ENCODE data around the gene DNAAF8.

The DNAAF8 gene

DNA sequence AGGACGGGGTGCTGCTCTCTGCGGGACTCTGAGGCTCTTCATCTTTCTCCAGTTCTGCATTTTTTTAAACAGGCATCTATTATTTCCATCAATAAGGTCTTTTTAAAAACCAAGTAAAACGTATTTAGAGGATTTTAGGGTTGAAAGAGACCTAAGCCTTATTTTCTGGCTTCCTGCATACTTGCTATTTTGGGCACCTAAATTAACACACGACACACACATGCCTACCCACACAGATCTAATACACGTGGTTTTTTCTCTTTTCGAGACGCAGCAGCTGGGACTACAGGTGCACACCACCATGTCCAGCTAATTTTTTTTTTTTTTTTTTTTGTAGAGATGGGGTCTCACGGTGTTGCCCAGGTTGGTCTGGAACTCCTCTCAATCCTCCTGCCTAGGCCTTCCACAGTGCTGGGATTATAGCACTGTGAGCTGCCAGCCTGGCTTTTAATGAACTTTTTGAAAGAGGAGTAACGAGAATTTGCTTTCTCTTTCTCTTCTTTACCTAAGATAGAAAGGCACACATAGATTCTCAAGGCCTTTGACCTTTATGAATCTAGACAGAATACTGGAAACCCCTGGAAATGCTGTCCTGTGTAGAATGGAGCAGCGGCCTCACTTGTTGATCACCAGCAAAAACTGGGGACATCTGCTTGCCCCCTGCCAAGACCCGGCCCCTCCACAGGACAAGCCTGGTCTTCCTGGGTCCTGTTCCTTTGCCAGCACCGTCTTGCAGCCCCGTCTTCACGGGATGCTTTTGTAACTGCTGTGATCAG lies 13.8 kb downstream of the DNAAF8 start:
- Mint-ChIP-seq H3K27me3 (ENCODE audit: low read depth) (no peaks in the 10 kb centered on the region), H3K9me3 (no peaks in the 10 kb centered on the region), H3K4me3 (peak overlapping the region; percentile 15)

DNA sequence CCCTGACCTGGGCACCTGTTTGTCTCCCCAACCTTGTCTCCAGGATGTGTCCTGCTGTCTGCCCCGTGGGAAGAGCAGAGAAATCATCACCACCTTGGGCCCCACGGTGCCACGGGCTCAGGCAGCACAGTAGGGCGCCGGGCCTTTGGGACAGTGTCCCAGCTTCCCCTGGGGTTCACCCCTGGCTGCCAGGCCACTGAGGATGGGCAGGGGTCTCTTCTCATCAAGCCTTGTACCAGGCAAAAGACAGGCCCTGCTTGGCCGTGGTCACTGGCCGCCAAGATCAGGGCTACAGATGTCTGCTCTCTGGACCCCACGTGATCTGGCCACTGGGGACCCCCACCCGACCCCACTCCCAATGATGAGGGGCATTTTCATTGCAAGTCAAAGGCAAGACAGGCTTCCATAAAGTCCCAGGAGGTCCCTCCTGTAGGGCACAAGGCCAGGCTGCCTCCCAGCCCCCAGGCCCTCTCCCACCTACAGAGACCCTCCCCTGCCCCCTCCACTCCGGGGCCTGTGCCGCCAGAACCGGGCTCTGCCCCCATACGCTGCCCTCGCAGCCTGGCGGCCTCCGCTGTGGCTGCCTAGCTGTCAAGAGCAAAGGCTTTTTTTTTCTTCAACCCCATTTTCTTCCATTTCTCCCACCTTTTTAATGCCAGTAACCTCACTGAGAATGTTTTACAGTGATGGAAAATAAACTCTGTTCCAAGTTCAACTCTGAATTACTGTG lies 14.5 kb downstream of the DNAAF8 start:
- Mint-ChIP-seq H3K36me3 (ENCODE audit: low read depth) (peaks cover 6% of the 10 kb centered on the region), H3K9me3 (no peaks in the 10 kb centered on the region), H3K4me3 (no peak overlapping the region), H3K4me1 (ENCODE audit: low read depth) (peaks cover 7% of the 10 kb centered on the region), H3K27me3 (ENCODE audit: low read depth) (no peaks in the 10 kb centered on the region), H3K27ac (peak overlapping the region; percentile 15)
- no peak for DNase-seq (ENCODE audit: low spot score)

More for the DNA sequence above, 13.8 kb downstream of the DNAAF8 start:
- H3K27ac Mint-ChIP-seq, result peak overlapping the region; percentile 60
- no peak for DNase-seq (ENCODE audit: low spot score)
- peaks cover 11% of the 10 kb centered on the region for H3K4me1 Mint-ChIP-seq (ENCODE audit: low read depth)
- peaks cover 3% of the 10 kb centered on the region for H3K36me3 Mint-ChIP-seq (ENCODE audit: low read depth)

DNA sequence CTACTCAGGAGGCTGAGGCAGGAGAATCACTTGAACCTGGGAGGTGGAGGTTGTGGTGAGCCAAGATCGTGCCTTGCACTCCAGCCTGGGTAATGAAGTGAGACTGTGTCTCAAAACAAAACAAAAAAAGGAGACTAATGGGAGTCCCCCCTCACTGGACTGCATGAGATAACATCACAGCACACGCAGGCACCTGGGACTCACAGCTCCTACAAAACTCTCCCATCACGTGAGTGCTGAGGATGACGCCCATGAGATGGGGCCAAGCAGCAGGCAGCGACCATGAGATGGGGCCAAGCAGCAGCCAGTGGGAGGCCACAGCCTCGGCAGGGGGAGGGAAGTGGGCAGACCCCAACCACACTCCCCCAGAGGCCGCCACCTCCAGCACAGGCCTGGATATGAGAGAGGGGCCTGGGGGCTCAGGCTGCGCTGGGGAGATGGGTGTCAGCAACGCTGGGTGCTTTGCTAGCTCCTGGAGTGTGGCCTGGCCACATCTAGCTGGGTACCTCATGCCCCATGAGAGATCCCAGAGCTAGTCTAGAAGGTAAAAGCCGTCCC lies 15.4 kb downstream of the DNAAF8 start:
- H3K9me3 Mint-ChIP-seq, result no peaks in the 10 kb centered on the region
- no peaks in the 10 kb centered on the region for H3K27me3 Mint-ChIP-seq (ENCODE audit: low read depth)
- peaks cover 10% of the 10 kb centered on the region for H3K36me3 Mint-ChIP-seq (ENCODE audit: low read depth)
- H3K4me1 Mint-ChIP-seq (ENCODE audit: low read depth), result peaks cover 7% of the 10 kb centered on the region
- DNase-seq (ENCODE audit: low spot score), result no peak
- H3K4me3 Mint-ChIP-seq, result no peak overlapping the region
- no peak overlapping the region for H3K27ac Mint-ChIP-seq

DNA sequence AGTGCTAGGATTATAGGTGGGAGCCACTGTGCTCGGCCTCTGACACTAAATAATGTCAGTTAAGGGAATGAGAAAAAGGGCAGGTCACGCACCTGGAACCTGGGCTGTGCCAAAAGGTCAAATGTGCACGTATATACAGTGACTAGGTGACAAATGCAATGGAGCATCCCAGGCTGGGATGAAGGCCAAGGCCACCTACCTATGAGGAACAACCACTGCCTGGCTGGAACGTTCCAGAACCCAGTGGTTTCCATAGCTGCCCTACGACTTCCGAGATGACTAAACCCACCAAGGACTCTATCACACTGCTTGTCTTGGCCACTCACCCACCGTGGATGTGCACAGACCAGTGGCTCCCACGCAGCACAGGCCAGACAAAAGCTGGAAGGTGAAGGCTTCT lies 16.6 kb downstream of the DNAAF8 start:
- no peak for DNase-seq (ENCODE audit: low spot score)
- peaks cover 19% of the 10 kb centered on the region for H3K36me3 Mint-ChIP-seq (ENCODE audit: low read depth)
- peaks cover 4% of the 10 kb centered on the region for H3K9me3 Mint-ChIP-seq
- no peaks in the 10 kb centered on the region for H3K27me3 Mint-ChIP-seq (ENCODE audit: low read depth)
- H3K4me3 Mint-ChIP-seq, result no peak overlapping the region
- H3K4me1 Mint-ChIP-seq (ENCODE audit: low read depth), result peaks cover 7% of the 10 kb centered on the region
- no peak overlapping the region for H3K27ac Mint-ChIP-seq

DNA sequence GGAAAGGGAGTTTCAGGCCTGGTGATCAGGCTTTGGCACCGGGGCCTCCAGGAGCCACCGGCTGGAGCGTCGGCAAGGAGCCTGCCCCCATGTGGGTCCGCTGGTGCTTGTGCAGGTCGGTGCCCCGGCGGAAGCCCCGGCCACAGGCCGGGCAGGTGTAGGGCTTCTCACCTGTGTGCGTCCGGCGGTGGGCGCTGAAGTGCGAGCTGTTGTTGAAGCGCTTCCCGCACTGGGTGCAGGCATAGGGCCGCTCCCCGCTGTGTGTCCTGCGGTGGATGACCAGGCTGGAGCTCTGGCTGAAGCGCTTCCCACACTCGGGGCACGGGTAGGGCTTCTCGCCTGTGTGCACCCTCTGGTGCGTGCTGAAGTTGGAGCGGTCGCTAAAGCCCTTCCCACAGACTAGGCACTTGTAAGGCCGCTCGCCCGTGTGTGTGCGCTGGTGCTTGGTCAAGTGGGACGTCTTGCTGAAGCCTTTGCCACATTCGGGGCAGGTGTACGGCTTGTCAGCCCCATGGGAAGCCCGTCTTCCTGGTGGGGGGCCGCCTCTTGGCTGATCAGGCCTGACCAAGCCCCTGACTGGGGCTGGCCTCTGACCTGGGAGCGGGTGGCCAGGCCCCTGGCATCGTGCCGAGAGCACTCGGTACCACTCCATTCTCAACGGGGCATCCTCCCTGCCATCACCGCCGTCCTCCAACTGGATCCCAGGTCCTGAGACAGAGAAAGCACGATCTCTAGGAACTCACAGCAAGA lies 18.2 kb downstream of the DNAAF8 start:
- peaks cover 6% of the 10 kb centered on the region for H3K4me1 Mint-ChIP-seq (ENCODE audit: low read depth)
- no peaks in the 10 kb centered on the region for H3K27me3 Mint-ChIP-seq (ENCODE audit: low read depth)
- no peak overlapping the region for H3K4me3 Mint-ChIP-seq
- H3K27ac Mint-ChIP-seq, result no peak overlapping the region
- no peak for DNase-seq (ENCODE audit: low spot score)
- peaks cover 4% of the 10 kb centered on the region for H3K9me3 Mint-ChIP-seq
- H3K36me3 Mint-ChIP-seq (ENCODE audit: low read depth), result peaks cover 25% of the 10 kb centered on the region

DNA sequence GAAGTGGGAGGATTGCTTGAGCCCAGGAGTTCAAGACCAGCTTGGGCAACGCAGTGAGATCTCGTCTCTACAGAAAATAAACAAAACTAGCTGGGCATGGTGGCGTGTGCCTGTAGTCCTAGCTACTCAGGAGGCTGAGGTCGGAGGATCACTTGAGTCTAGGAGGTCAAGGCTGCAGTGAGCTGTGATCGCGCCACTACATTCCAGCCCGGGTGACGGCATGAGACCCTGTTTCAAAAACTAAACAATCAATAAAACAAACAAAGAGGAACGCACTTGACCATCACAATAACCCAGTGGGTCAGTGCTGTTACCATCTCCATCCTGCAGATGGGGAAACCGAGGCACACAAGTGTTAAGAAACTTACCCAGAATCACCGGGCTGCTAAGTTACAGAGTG lies 18.9 kb downstream of the DNAAF8 start:
- no peak overlapping the region for H3K27ac Mint-ChIP-seq
- peaks cover 4% of the 10 kb centered on the region for H3K9me3 Mint-ChIP-seq
- peaks cover 27% of the 10 kb centered on the region for H3K36me3 Mint-ChIP-seq (ENCODE audit: low read depth)
- no peaks in the 10 kb centered on the region for H3K4me1 Mint-ChIP-seq (ENCODE audit: low read depth)
- H3K4me3 Mint-ChIP-seq, result no peak overlapping the region
- H3K27me3 Mint-ChIP-seq (ENCODE audit: low read depth), result no peaks in the 10 kb centered on the region
- DNase-seq (ENCODE audit: low spot score), result no peak

DNA sequence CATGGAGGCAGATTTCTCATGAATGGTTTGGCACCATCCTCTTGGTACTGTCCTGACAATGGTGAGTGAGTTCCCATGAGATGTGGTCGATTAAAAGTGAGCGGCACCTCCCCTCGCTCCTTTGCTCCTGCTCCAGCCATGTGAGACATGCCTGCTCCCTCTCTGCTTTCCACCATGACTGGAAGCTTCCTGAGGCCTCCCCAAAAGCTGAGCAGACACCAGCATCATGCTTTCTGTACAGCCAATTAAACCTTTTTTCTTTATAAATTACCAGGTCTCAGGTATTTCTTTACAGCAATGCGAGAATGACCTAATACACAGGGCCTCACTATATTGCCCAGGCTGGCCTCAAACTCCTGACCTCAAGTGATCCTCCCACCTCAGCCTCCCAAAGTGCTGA lies 20.5 kb downstream of the DNAAF8 start:
- Mint-ChIP-seq H3K27ac (no peak overlapping the region), H3K36me3 (ENCODE audit: low read depth) (peaks cover 39% of the 10 kb centered on the region), H3K4me1 (ENCODE audit: low read depth) (no peaks in the 10 kb centered on the region), H3K4me3 (no peak overlapping the region), H3K9me3 (peaks cover 4% of the 10 kb centered on the region), H3K27me3 (ENCODE audit: low read depth) (no peaks in the 10 kb centered on the region)
- DNase-seq (ENCODE audit: low spot score), result no peak

DNA sequence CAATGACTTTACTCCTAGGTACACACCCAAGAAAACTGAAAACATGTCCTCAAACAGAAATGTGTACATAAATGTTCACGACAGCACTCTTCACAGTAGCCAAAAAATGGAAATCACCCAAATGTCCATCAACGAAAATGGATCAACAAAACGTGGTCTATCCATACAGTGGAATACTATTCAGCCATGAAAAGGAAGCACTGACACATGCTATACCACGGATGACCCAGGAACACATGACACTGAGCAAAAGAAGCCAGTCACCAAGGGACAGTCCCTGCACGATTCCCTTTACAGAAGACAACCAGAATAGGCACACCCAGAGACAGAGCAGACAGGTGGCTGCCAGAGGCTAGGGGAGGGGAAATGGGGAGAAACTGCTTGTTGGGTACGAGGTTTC lies 21.4 kb downstream of the DNAAF8 start:
- no peak overlapping the region for H3K4me3 Mint-ChIP-seq
- H3K4me1 Mint-ChIP-seq (ENCODE audit: low read depth), result no peaks in the 10 kb centered on the region
- no peaks in the 10 kb centered on the region for H3K27me3 Mint-ChIP-seq (ENCODE audit: low read depth)
- DNase-seq (ENCODE audit: low spot score), result no peak
- H3K36me3 Mint-ChIP-seq (ENCODE audit: low read depth), result peaks cover 45% of the 10 kb centered on the region
- H3K27ac Mint-ChIP-seq, result no peak overlapping the region
- peaks cover 4% of the 10 kb centered on the region for H3K9me3 Mint-ChIP-seq

DNA sequence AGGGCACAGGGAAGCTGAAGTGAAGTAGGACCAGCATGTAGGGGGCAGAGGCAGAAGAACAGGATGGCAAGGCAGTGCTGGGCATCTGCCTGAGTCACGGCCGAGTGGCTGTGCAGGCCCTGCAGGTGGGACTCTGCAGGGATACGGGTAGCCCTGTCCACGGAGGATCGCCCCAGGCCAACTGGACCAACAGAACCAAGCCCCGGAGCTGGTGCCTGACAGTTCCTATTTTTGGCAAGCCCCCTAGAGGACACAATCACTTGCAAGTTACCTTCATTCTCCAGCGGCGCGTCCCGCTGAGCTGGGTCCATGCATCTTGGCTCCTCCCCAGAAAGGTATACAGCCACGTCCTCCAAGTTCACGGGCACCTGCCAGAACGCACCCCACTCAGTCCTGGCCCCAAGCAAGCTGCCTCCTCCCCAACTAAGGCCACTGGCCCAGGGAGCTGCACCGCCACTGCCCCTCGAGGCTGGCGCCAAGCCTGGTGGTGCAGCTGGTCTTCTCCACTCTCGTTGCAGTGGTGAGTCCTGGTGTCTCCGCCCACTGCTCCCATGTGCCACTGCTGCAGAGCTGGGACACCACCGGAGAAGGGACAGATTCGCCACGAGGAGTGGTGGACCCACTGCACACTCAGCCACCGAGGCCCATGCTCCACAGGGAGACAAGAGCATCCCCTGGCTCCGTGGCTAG lies 26.0 kb downstream of the DNAAF8 start:
- Mint-ChIP-seq H3K27ac (no peak overlapping the region), H3K4me3 (no peak overlapping the region), H3K27me3 (ENCODE audit: low read depth) (no peaks in the 10 kb centered on the region), H3K36me3 (ENCODE audit: low read depth) (peaks cover 47% of the 10 kb centered on the region), H3K4me1 (ENCODE audit: low read depth) (no peaks in the 10 kb centered on the region), H3K9me3 (peaks cover 4% of the 10 kb centered on the region)
- no peak for DNase-seq (ENCODE audit: low spot score)

DNA sequence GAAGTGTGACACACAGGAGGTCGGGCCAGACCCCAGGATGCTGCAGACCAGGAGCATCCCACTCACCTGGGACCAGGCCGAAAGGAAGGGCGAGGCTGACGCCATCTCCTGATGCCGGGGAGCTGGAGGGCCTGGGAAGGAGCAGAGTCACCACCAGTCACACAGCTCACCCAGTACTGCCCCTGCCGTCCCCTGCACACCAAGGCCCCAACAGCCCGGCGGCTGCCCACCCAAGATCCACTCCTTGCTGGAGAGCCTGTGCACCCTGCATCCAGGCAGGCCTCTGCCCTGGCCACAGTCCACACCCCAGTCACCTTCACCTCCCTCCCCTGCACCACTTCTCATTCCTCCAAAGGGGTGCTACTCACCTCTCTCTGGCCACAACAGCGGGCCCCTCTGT lies 27.9 kb downstream of the DNAAF8 start:
- H3K36me3 Mint-ChIP-seq (ENCODE audit: low read depth), result peaks cover 36% of the 10 kb centered on the region
- no peaks in the 10 kb centered on the region for H3K9me3 Mint-ChIP-seq
- H3K27me3 Mint-ChIP-seq (ENCODE audit: low read depth), result no peaks in the 10 kb centered on the region
- no peak overlapping the region for H3K4me3 Mint-ChIP-seq
- no peak overlapping the region for H3K27ac Mint-ChIP-seq
- peaks cover 9% of the 10 kb centered on the region for H3K4me1 Mint-ChIP-seq (ENCODE audit: low read depth)
- no peak for DNase-seq (ENCODE audit: low spot score)

DNA sequence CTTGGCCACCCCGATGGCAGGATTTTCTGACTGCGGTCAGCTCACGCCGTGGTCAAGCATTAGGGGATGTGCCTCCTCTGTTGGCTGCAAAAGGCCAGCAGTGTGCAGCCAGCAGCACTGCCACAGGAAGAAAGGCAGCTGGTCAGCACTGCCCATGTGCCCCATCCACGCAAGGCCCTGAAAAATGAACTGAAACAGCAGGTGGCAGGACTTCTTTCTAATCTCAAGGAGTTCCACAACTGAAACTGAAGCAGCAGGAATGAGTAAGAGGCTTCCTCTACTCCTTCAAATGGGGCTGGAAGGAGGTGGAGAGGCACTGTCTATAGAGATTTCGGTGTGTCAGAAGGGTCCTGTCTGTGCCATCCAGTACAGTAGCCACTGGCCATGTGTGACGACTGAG lies 29.5 kb downstream of the DNAAF8 start:
- Mint-ChIP-seq H3K4me1 (ENCODE audit: low read depth) (peaks cover 13% of the 10 kb centered on the region), H3K9me3 (no peaks in the 10 kb centered on the region), H3K27me3 (ENCODE audit: low read depth) (no peaks in the 10 kb centered on the region), H3K4me3 (no peak overlapping the region), H3K36me3 (ENCODE audit: low read depth) (peaks cover 29% of the 10 kb centered on the region), H3K27ac (no peak overlapping the region)
- no peak for DNase-seq (ENCODE audit: low spot score)

DNA sequence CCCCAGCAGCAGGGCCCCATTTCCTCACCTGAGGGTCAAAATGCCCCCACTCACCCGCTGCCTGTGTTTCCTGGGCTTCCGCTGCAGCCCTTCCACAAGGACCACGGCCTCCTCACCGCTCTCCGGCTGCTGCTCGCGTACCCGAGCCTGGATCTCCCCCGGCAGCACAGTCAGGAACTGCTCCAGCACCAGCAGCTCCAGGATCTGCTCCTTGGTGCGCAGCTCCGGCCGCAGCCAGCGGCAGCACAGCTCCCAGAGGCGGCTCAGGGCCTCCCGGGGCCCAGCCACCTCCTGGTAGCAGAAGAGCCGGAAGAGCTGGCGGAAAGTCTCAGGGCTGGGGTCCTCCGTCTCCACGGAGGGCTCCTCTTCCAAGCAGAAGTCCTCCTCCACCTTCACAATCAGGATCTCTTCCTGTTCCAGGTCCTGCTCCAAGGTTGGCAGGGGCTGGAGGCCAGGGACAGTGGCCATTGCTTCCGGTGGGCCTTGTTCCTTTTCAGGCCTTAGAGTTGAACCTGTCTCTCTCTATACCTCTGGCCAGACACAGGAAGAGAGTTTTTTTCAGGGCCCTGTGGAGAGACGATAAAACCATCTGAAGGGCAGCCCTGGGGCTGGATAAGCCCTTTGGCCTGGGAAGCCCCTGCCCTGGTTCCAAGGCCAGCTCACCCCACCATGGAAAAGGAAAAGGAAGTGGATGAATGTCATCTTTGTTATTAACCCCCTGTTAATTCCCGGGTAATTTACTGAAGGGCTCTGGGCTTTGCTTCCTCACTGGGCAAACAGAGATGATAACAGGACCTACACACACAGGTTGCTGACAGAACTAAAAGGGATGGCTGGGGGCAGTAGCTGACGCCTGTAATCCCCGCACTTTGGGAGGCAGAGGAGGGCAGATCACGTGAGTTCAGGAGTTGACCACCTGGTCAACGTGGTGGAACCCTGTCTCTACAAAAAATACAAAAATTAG lies 31.5 kb downstream of the DNAAF8 start:
- no peaks in the 10 kb centered on the region for H3K9me3 Mint-ChIP-seq
- peaks cover 13% of the 10 kb centered on the region for H3K4me1 Mint-ChIP-seq (ENCODE audit: low read depth)
- H3K27ac Mint-ChIP-seq, result peak overlapping the region; percentile 86
- DNase-seq (ENCODE audit: low spot score), result no peak
- H3K27me3 Mint-ChIP-seq (ENCODE audit: low read depth), result no peaks in the 10 kb centered on the region
- peaks cover 15% of the 10 kb centered on the region for H3K36me3 Mint-ChIP-seq (ENCODE audit: low read depth)
- H3K4me3 Mint-ChIP-seq, result peak overlapping the region; percentile 89

Data from T-helper 2 cell treated with Interferon-gamma antibody and Interleukin-4, amounts not matched to agents 5 μg/mL and 100 μg/mL, for 36 hours (primary cell).